PC-3 (cell line): ENCODE measurements around the gene HTRA2. TPM values are rescaled to one million over a fixed set of nuclear protein-coding genes. Genes with fewer than 3 reads are reported as not detected.

Experiments used
- ATAC-seq: fragments of 200-7000 bp; cut with Tn5 transposase; 2 replicates; pipeline ENCODE4 v1.9.1; 2020; ENCODE audit warnings: mild to moderate bottlenecking, moderate library complexity
- BruUV-seq: library from RNA; stranded (reverse); fragments of 400-500 nt; replicated peaks from 2 replicates; lab custom pipeline; 2021; lab: Mats Ljungman, UMichigan
- CTCF ChIA-PET: fragments of 300-600 bp; sonication (Branson Sonifier 250); formaldehyde crosslinking; loops from one replicate; lab custom pipeline; 2022; ENCODE audit warnings: antibody characterized with exemption; lab: Charles Lee
- POLR2A ChIA-PET: fragments of 300-600 bp; sonication (Branson Sonifier 250); formaldehyde crosslinking; loops from one replicate; lab custom pipeline; 2022; ENCODE audit warnings: antibody characterized with exemption; ENCODE audit not compliant: unreplicated experiment; lab: Charles Lee
- DNase-seq: peaks from one replicate; pipeline ENCODE4 v3.0.0-alpha.2; 2015
- H2AFZ ChIP-seq: fragments of 300-600 bp; sonication (generic); 2 replicates; pipeline ENCODE4 v1.6.0; 2016; ENCODE audit warnings: antibody characterized with exemption, low read length
- H3F3A ChIP-seq: fragments of 300-600 bp; sonication (generic); one replicate; pipeline ENCODE4 v1.6.0; 2017; ENCODE audit warnings: antibody characterized with exemption, low read length, control low read depth, mild to moderate bottlenecking; ENCODE audit not compliant: unreplicated experiment
- H3K27ac ChIP-seq: fragments of 300-600 bp; sonication (generic); 2 replicates; pipeline ENCODE4 v1.5.1; 2016; ENCODE audit warnings: mild to moderate bottlenecking, low read length
- H3K27me3 ChIP-seq: fragments of 300-600 bp; sonication (generic); 2 replicates; pipeline ENCODE4 v1.6.1; 2016; ENCODE audit warnings: low read length, mixed read lengths
- H3K36me3 ChIP-seq: fragments of 300-600 bp; sonication (generic); 2 replicates; pipeline ENCODE4 v1.6.1; 2016; ENCODE audit warnings: low read depth, mixed run types, low read length, mixed read lengths
- H3K4me1 ChIP-seq: fragments of 300-600 bp; sonication (generic); 2 replicates; pipeline ENCODE4 v1.5.1; 2016; ENCODE audit warnings: low read length; ENCODE audit not compliant: insufficient read depth
- H3K4me2 ChIP-seq: fragments of 300-600 bp; sonication (generic); 2 replicates; pipeline ENCODE4 v1.6.0; 2016; ENCODE audit warnings: low read length
- H3K4me3 ChIP-seq: fragments of 300-600 bp; sonication (generic); 2 replicates; pipeline ENCODE4 v1.5.1; 2016; ENCODE audit warnings: mild to moderate bottlenecking, low read length, mixed read lengths
- H3K79me2 ChIP-seq: fragments of 300-600 bp; sonication (generic); 2 replicates; pipeline ENCODE4 v1.6.1; 2017; ENCODE audit warnings: low read length, mixed read lengths
- H3K9ac ChIP-seq: fragments of 300-600 bp; sonication (generic); 2 replicates; pipeline ENCODE4 v1.6.0; 2016; ENCODE audit warnings: mild to moderate bottlenecking, low read length
- H3K9me2 ChIP-seq: fragments of 300-600 bp; sonication (generic); replicated peaks from 2 replicates; pipeline ENCODE4 v1.6.1; 2016; ENCODE audit warnings: mixed run types, low read length, mixed read lengths
- H3K9me3 ChIP-seq: fragments of 300-600 bp; sonication (generic); 2 replicates; pipeline ENCODE4 v1.6.1; 2016; ENCODE audit warnings: low read length, mixed read lengths
- H4K20me1 ChIP-seq: fragments of 300-600 bp; sonication (generic); 2 replicates; pipeline ENCODE4 v1.6.1; 2016; ENCODE audit warnings: low read length, mixed read lengths
- CTCF ChIP-seq: fragments of 300-600 bp; sonication (generic); conservative IDR thresholded peaks from 2 replicates; pipeline ENCODE4 v1.5.1; 2017; ENCODE audit warnings: antibody characterized with exemption, low read depth, mild to moderate bottlenecking, low read length
- EZH2 ChIP-seq: fragments of 300-600 bp; sonication (generic); IDR thresholded peaks from one replicate; pipeline ENCODE4 v1.6.1; 2017; ENCODE audit warnings: antibody characterized with exemption, mild to moderate bottlenecking, low read length; ENCODE audit not compliant: unreplicated experiment
- EZH2phosphoT487 ChIP-seq: fragments of 300-600 bp; sonication (generic); IDR thresholded peaks from 2 replicates; pipeline ENCODE4 v1.6.1; 2018; ENCODE audit warnings: mild to moderate bottlenecking, antibody characterized with exemption, low read length, borderline replicate concordance
- intact Hi-C: fragments of 100-400 bp; cut with micrococcal nuclease; formaldehyde crosslinking; loops from 2 replicates; pipeline ENCODE4 v1.9.0; 2023
- total RNA-seq: library from RNA; depleted of rRNA; stranded (reverse); fragments of >200 nt; gene quantifications from 2 replicates; pipeline ENCODE4 v1.2.3, GENCODE V29; 2014

The HTRA2 gene
- total RNA-seq, 1 experiment from 2014 or later, result 71.8 TPM

DNA sequence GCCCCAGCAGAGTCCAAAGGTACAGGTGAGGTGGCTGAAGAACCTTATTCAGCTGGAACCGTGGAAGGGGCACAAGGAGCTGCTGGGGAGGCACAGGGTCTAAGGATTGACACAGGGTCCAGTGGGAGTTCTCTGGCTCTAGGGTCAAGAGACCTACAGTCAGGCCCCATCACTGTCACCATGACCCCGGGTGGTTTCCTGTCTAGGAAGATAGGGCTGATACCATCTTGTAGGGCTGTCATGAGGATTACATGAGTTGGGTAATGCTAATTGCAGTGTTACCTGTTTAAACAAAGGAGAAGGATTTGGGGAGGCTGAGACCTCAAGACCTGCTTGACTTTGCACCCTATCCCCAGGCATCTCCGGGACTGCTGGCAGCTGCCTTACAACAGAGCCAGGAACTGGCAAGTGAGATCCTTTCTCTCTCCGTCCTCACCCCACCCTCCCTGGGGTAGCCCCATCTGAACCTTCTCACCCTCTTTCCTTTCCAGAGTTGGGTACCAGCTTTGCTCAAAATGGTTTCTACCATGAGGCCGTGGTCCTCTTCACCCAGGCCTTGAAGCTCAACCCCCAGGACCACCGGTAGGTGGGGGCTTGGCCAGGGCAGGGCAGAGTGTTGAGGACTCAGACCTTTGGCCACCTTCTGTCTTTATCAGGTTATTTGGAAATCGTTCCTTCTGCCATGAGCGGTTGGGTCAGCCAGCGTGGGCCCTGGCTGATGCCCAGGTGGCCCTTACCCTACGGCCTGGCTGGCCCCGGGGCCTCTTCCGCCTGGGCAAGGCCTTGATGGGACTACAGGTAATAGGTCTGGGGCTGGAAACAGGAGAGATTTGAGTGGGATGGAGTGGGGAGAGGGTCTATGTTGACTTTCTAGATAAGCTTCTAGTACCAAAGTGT lies 37.8 kb upstream of the HTRA2 start:
- Histone ChIP-seq H3K9me3 (no peaks in the 10 kb centered on the region), H3K9ac (no peak overlapping the region), H3K4me2 (no peak overlapping the region), H3F3A (no peaks in the 10 kb centered on the region), H3K27ac (no peak overlapping the region), H3K9me2 (no peaks in the 10 kb centered on the region), H3K36me3 (peaks cover 28% of the 10 kb centered on the region), H3K27me3 (no peaks in the 10 kb centered on the region), H3K79me2 (no peaks in the 10 kb centered on the region), H3K4me3 (no peak overlapping the region), H4K20me1 (no peaks in the 10 kb centered on the region), H2AFZ (no peak overlapping the region), H3K4me1 (peaks cover 9% of the 10 kb centered on the region)
- intact Hi-C loops, result no loop called here
- DNase-seq (no peak), ATAC-seq (no peak)
- no TSS peak for BruUV-seq
- TF ChIP-seq CTCF, result no peak
- no peak for TF ChIP-seq EZH2
- no peak for TF ChIP-seq EZH2phosphoT487
- CTCF ChIA-PET, result no interaction called here
- POLR2A ChIA-PET, result no interaction called here

DNA sequence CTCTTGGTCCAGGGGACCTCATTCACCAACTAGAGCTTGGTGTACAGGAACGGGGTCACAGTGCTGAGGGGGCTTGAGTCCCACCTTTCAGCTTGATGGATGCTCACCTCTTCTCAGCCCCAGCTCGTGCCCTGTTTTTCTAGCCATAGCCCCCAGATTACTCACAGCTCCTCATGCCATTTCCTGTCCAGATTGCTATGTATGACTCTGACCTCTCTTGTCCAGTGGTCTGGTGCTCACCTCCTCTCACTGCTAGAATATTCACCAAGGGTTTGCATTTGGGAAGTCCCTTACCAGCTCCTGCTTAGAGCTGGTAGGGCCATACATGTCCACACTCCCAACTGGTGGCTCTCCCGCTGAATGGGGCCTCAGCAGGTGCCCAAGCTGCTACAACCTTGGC lies 36.2 kb upstream of the HTRA2 start:
- Histone ChIP-seq H3K9me2 (no peaks in the 10 kb centered on the region), H3K27me3 (no peaks in the 10 kb centered on the region), H3K9ac (no peak overlapping the region), H4K20me1 (no peaks in the 10 kb centered on the region), H3K79me2 (no peaks in the 10 kb centered on the region), H3K9me3 (no peaks in the 10 kb centered on the region), H2AFZ (no peak overlapping the region), H3K4me3 (no peak overlapping the region), H3K4me1 (peaks cover 11% of the 10 kb centered on the region), H3K4me2 (no peak overlapping the region), H3F3A (no peaks in the 10 kb centered on the region), H3K36me3 (peaks cover 28% of the 10 kb centered on the region), H3K27ac (no peak overlapping the region)
- TF ChIP-seq EZH2phosphoT487, result no peak
- TF ChIP-seq CTCF, result no peak
- no peak for TF ChIP-seq EZH2
- BruUV-seq, result no TSS peak
- DNase-seq (no peak), ATAC-seq (no peak)
- intact Hi-C loops, result no loop called here
- CTCF ChIA-PET, result no interaction called here
- POLR2A ChIA-PET, result no interaction called here

- intact Hi-C loops, result no loop called here
- Histone ChIP-seq H3K4me3 (no peak overlapping the region), H3K9me3 (no peaks in the 10 kb centered on the region), H3K9me2 (no peaks in the 10 kb centered on the region), H3K79me2 (no peaks in the 10 kb centered on the region), H3K27me3 (no peaks in the 10 kb centered on the region), H3K27ac (no peak overlapping the region), H3K36me3 (peaks cover 28% of the 10 kb centered on the region), H4K20me1 (no peaks in the 10 kb centered on the region), H3K4me1 (peaks cover 19% of the 10 kb centered on the region), H2AFZ (no peak overlapping the region), H3K9ac (no peak overlapping the region), H3K4me2 (no peak overlapping the region), H3F3A (no peaks in the 10 kb centered on the region)
- BruUV-seq, result no TSS peak
- ChIA-PET CTCF (no interaction called here), POLR2A (no interaction called here)
- DNase-seq (no peak), ATAC-seq (no peak)
- TF ChIP-seq CTCF (no peak), EZH2 (no peak), EZH2phosphoT487 (no peak)
Measured at GRCh38 chr2:74495440-74495839, 34.3 kb upstream of the HTRA2 start.
